Subcutaneous adipose tissue (tissue), 4 donors: ENCODE measurements around the gene RREB1. TPM values are rescaled to one million over a fixed set of nuclear protein-coding genes. Genes with fewer than 3 reads are reported as not detected.

ENCODE experiments used
- total RNA-seq, 4 donors: library from RNA; depleted of rRNA; stranded (reverse); fragments of >200 nt; gene quantifications; one replicate each; pipeline ENCODE4 v1.1.0, GENCODE V29; 2016
- TF ChIP-seq, protein P1 (sequence below): fragments of 450-650 bp; IDR thresholded peaks from one replicate; pipeline ENCODE4 v1.5.1; 2016; ENCODE audit warnings: low read depth, mild to moderate bottlenecking, control low read depth, antibody characterized with exemption, moderate library complexity

RREB1 gene
- total RNA-seq, 4 donors from 2014 or later: 33.0 to 61.0 (median 40.5) TPM

DNA sequence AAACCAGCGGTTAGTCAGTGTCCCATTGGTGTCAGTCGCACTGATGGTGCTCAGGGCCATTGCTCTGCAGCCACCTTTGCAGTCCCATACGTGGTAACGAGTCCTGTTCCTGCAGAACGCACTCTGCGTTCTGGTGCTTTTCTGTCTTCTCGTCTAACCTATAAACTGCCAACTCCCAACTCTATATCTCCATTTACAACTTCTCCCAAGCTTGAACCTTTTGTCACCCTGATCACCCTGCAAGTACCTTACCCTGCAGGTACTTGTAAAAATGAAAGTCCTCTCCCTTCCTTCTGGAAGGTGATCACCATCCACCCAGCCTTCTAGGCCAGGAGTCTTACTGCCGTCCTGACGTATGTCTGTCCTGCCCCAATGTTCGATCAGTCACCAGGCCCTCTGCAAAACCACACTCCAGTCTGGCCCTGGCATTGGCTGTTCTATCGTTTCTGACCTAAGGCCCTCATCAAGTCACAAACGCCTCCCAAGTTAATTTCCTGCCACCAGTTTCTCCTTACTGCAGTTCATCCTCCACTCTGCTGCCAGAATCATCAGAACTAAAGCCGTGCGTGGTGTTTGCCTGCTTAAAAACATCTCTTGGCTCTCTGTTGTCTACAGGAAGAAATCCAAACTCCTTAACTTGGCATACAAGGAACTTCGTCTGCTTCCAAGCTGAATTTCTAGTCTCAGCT, 7.9 kb downstream of the RREB1 start:
- TF ChIP-seq, protein P1, sequence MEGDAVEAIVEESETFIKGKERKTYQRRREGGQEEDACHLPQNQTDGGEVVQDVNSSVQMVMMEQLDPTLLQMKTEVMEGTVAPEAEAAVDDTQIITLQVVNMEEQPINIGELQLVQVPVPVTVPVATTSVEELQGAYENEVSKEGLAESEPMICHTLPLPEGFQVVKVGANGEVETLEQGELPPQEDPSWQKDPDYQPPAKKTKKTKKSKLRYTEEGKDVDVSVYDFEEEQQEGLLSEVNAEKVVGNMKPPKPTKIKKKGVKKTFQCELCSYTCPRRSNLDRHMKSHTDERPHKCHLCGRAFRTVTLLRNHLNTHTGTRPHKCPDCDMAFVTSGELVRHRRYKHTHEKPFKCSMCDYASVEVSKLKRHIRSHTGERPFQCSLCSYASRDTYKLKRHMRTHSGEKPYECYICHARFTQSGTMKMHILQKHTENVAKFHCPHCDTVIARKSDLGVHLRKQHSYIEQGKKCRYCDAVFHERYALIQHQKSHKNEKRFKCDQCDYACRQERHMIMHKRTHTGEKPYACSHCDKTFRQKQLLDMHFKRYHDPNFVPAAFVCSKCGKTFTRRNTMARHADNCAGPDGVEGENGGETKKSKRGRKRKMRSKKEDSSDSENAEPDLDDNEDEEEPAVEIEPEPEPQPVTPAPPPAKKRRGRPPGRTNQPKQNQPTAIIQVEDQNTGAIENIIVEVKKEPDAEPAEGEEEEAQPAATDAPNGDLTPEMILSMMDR: no peak

DNA sequence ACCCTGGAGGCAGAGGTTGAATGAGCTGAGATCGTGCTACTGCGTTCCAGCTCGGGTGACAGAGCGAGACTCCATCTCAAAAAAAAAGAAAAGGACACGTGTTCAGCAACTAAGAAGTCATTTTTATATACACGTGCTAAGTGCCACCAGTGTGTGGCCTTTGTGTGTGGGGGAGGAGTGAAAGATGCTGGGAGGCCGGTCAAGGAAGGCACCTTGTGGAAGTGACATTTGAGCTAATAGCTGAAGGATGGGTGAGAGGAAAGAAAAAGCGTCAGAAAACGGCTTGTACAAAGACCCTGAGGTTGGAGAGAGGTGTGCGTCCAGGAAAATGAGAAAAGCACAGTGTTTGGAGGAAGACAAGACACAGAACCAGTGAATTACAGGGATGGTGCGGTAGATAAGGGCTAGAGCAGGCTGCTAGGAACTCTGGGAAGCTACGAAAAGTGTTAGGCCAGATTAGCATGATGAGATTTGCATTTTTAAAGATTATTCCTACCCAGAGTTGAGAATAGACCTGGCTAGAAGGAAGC, 11.6 kb downstream of the RREB1 start:
- TF ChIP-seq, protein P1: no peak

- TF ChIP-seq, protein P1: no peak
Measured at GRCh38 chr6:7121700-7122241, 14.0 kb downstream of the RREB1 start.

DNA sequence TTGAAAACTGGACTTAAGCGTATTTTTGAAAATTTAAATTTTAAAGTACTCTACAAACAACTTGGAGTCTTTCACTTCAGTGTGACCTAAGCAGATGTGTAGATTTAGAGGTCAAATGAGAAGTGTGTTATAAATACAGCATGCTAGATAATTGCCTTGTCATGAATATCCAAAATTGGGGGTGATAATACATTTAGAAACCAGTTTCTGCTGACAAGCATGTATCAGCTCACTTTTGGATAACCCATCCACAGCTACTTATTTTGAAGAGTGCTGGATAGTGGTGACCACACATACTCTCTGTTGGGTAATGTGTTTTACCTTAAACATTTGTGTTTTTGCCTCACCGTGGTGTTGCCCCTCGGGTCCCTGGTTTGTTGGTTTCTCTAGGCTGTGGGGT, 14.9 kb downstream of the RREB1 start:
- TF ChIP-seq, protein P1: no peak

DNA sequence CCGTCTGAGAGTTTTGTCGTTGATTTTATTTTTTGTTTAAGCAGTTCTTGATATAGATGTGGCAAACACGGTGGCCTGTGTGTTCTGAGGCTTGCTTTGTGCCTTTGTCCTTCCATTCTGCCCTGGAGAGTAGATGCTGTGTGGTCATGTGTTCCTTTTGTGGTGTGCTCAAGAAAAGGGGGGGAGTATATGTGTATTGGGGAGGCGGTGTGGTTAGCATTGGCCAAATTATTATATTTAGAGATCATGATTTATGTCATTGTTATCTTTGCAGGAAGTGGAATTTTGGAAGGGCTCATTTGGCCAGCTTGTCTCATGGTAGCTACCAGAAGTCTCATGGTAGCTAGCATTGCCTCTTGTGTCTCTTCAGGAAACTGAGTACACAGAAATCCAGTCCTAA, 16.4 kb downstream of the RREB1 start:
- TF ChIP-seq, protein P1: no peak

- TF ChIP-seq, protein P1: no peak
Measured at GRCh38 chr6:7124636-7125035, 16.9 kb downstream of the RREB1 start.

DNA sequence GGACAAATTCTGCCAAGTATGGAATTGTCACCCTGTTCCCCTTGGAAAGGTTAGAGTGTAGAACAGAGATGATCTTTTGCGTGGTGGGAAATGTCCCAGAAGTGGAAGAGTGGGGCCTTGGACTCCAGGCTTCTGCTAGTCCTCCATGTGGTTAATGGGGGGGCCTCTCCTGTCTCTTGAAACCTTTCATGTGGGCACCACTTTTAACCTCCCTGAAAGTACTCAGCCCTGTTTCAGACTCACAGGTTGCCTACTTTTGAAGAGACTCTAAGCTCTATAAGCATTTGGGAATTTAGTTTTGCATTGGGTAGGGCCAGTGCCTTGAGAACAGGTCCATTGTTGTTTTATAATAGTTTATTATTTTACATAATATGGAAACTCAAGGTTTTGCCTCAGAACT, 17.5 kb downstream of the RREB1 start:
- TF ChIP-seq, protein P1: no peak
